ENCODE data around the gene AOPEP.

The AOPEP gene

GRCh38 chr9:95089257-95090022, 362.9 kb downstream of the AOPEP start:
- TF ChIP-seq CTCF (IDR thresholded peaks at IDR 0.05; ENCODE audit: insufficient read depth, low read length, poor library complexity, severe bottlenecking) (no peak), EZH2phosphoT487 (conservative IDR thresholded peaks at IDR 0.05; ENCODE audit: low read length) (no peak)
- Histone ChIP-seq H2AFZ (ENCODE audit: low read depth, low read length, severe bottlenecking) (no peak overlapping the region), H4K20me1 (ENCODE audit: low read depth, low read length) (no peaks in the 10 kb centered on the region), H3K79me2 (ENCODE audit: insufficient read depth, low read length) (no peaks in the 10 kb centered on the region), H3K4me2 (ENCODE audit: low read depth, low read length, poor library complexity, severe bottlenecking) (no peak overlapping the region), H3K36me3 (ENCODE audit: low read length) (no peaks in the 10 kb centered on the region), H3K27ac (ENCODE audit: low read depth, low read length) (no peak overlapping the region), H3K9ac (ENCODE audit: low read length) (no peak overlapping the region), H3K9me3 (ENCODE audit: insufficient read depth, low read length) (no peaks in the 10 kb centered on the region), H3F3A (ENCODE audit: insufficient read depth) (no peaks in the 10 kb centered on the region), H3K27me3 (ENCODE audit: low read length) (no peaks in the 10 kb centered on the region), H3K9me2 (replicated peaks; ENCODE audit: insufficient read depth, low read length) (no peaks in the 10 kb centered on the region), H3K4me3 (ENCODE audit: insufficient read depth, low read length, poor library complexity, severe bottlenecking) (no peak overlapping the region)

GRCh38 chr9:95090023-95090791, 363.7 kb downstream of the AOPEP start:
- no peak for TF ChIP-seq EZH2phosphoT487 (conservative IDR thresholded peaks at IDR 0.05; ENCODE audit: low read length)
- TF ChIP-seq CTCF (IDR thresholded peaks at IDR 0.05; ENCODE audit: insufficient read depth, low read length, poor library complexity, severe bottlenecking) = no peak
- Histone ChIP-seq H3K27ac (ENCODE audit: low read depth, low read length) (no peak overlapping the region), H3F3A (ENCODE audit: insufficient read depth) (no peaks in the 10 kb centered on the region), H3K36me3 (ENCODE audit: low read length) (no peaks in the 10 kb centered on the region), H4K20me1 (ENCODE audit: low read depth, low read length) (no peaks in the 10 kb centered on the region), H3K27me3 (ENCODE audit: low read length) (no peaks in the 10 kb centered on the region), H3K79me2 (ENCODE audit: insufficient read depth, low read length) (no peaks in the 10 kb centered on the region), H3K9me2 (replicated peaks; ENCODE audit: insufficient read depth, low read length) (no peaks in the 10 kb centered on the region), H2AFZ (ENCODE audit: low read depth, low read length, severe bottlenecking) (no peak overlapping the region), H3K4me2 (ENCODE audit: low read depth, low read length, poor library complexity, severe bottlenecking) (no peak overlapping the region), H3K4me3 (ENCODE audit: insufficient read depth, low read length, poor library complexity, severe bottlenecking) (no peak overlapping the region), H3K9ac (ENCODE audit: low read length) (no peak overlapping the region), H3K9me3 (ENCODE audit: insufficient read depth, low read length) (no peaks in the 10 kb centered on the region)

GRCh38 chr9:95090871-95091577, 364.5 kb downstream of the AOPEP start:
- H3K9me3 ChIP-seq (ENCODE audit: insufficient read depth, low read length) = no peaks in the 10 kb centered on the region
- H3K79me2 ChIP-seq (ENCODE audit: insufficient read depth, low read length) = no peaks in the 10 kb centered on the region
- H2AFZ ChIP-seq (ENCODE audit: low read depth, low read length, severe bottlenecking) = no peak overlapping the region
- H3K9ac ChIP-seq (ENCODE audit: low read length) = no peak overlapping the region
- no peak overlapping the region for H3K27ac ChIP-seq (ENCODE audit: low read depth, low read length)
- H3K9me2 ChIP-seq (replicated peaks; ENCODE audit: insufficient read depth, low read length) = no peaks in the 10 kb centered on the region
- H3K27me3 ChIP-seq (ENCODE audit: low read length) = no peaks in the 10 kb centered on the region
- H3K36me3 ChIP-seq (ENCODE audit: low read length) = no peaks in the 10 kb centered on the region
- no peaks in the 10 kb centered on the region for H3F3A ChIP-seq (ENCODE audit: insufficient read depth)
- no peak overlapping the region for H3K4me2 ChIP-seq (ENCODE audit: low read depth, low read length, poor library complexity, severe bottlenecking)
- H3K4me3 ChIP-seq (ENCODE audit: insufficient read depth, low read length, poor library complexity, severe bottlenecking) = no peak overlapping the region
- TF ChIP-seq CTCF (IDR thresholded peaks at IDR 0.05; ENCODE audit: insufficient read depth, low read length, poor library complexity, severe bottlenecking) = no peak
- no peak for TF ChIP-seq EZH2phosphoT487 (conservative IDR thresholded peaks at IDR 0.05; ENCODE audit: low read length)
- no peaks in the 10 kb centered on the region for H4K20me1 ChIP-seq (ENCODE audit: low read depth, low read length)

Data from SU-DHL-6 (cell line).